ENCODE measurements around the gene CADM3.

GRCh38 chr1:159211331-159212136, 40.1 kb downstream of the CADM3 start:
- TF ChIP-seq CTCF (conservative IDR thresholded peaks at IDR 0.05; ENCODE audit: low read depth in 2 of 2) (peak; percentile 98 to 99), CREB1 (CRISPR knock-in tag; IDR thresholded peaks at IDR 0.05; ENCODE audit: low read depth) (no peak), EZH2 (IDR thresholded peaks at IDR 0.05; ENCODE audit: low read depth, unreplicated experiment) (no peak), POLR2AphosphoS5 (IDR thresholded peaks at IDR 0.05; ENCODE audit: low read depth) (no peak)
- TF ChIP-seq, protein P1, sequence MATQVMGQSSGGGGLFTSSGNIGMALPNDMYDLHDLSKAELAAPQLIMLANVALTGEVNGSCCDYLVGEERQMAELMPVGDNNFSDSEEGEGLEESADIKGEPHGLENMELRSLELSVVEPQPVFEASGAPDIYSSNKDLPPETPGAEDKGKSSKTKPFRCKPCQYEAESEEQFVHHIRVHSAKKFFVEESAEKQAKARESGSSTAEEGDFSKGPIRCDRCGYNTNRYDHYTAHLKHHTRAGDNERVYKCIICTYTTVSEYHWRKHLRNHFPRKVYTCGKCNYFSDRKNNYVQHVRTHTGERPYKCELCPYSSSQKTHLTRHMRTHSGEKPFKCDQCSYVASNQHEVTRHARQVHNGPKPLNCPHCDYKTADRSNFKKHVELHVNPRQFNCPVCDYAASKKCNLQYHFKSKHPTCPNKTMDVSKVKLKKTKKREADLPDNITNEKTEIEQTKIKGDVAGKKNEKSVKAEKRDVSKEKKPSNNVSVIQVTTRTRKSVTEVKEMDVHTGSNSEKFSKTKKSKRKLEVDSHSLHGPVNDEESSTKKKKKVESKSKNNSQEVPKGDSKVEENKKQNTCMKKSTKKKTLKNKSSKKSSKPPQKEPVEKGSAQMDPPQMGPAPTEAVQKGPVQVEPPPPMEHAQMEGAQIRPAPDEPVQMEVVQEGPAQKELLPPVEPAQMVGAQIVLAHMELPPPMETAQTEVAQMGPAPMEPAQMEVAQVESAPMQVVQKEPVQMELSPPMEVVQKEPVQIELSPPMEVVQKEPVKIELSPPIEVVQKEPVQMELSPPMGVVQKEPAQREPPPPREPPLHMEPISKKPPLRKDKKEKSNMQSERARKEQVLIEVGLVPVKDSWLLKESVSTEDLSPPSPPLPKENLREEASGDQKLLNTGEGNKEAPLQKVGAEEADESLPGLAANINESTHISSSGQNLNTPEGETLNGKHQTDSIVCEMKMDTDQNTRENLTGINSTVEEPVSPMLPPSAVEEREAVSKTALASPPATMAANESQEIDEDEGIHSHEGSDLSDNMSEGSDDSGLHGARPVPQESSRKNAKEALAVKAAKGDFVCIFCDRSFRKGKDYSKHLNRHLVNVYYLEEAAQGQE (IDR thresholded peaks at IDR 0.05; ENCODE audit: unreplicated experiment) = no peak
